ENCODE results near the gene CDH12. TPM values are rescaled to one million over a fixed set of nuclear protein-coding genes. Genes with fewer than 3 reads are reported as not detected.

Gene CDH12
- total and polyA plus RNA-seq, 7 donors, result not detected

DNA sequence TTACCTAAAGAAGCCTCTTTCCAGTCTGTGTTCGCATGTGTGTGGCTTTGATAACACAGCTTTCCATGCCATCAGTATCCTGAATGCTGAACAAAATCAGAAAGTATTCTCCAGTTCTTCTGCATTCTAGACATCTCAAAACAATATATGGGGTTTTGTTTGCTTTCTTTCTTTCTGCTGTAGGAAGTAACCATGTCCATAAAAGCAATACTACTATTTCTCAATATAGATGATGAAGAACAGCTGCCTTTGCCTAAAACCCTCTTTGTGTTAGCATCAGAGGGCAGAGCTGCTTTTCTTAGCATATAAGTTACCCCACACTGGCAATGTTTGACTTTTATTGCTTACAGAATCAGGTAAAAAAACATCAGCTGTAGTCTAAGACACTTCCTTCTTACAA lies 963.6 kb downstream of the CDH12 start:
- Histone ChIP-seq H3K4me3 (no peak overlapping the region), H3K9me3 (no peaks in the 10 kb centered on the region), H3K27me3 (ENCODE audit: insufficient read depth in 3 of 3, low read length in 2 of 3) (no peaks in the 10 kb centered on the region), H3K4me1 (no peaks in the 10 kb centered on the region), H3K27ac (no peak overlapping the region), H3K36me3 (ENCODE audit: insufficient read depth in 1 of 2, low read depth in 1 of 2) (no peaks in the 10 kb centered on the region)
- intact Hi-C loops (cut with DNase I), result no loop called here
- WGBS, 3 donors, result 61 to 76% (median 70%) methylated on average over 1 of the region's 1 CpG
- no peak for ATAC-seq
- TF ChIP-seq, protein P1, sequence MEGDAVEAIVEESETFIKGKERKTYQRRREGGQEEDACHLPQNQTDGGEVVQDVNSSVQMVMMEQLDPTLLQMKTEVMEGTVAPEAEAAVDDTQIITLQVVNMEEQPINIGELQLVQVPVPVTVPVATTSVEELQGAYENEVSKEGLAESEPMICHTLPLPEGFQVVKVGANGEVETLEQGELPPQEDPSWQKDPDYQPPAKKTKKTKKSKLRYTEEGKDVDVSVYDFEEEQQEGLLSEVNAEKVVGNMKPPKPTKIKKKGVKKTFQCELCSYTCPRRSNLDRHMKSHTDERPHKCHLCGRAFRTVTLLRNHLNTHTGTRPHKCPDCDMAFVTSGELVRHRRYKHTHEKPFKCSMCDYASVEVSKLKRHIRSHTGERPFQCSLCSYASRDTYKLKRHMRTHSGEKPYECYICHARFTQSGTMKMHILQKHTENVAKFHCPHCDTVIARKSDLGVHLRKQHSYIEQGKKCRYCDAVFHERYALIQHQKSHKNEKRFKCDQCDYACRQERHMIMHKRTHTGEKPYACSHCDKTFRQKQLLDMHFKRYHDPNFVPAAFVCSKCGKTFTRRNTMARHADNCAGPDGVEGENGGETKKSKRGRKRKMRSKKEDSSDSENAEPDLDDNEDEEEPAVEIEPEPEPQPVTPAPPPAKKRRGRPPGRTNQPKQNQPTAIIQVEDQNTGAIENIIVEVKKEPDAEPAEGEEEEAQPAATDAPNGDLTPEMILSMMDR (IDR thresholded peaks at IDR 0.05), result no peak
- DNase-seq, result no peak

DNA sequence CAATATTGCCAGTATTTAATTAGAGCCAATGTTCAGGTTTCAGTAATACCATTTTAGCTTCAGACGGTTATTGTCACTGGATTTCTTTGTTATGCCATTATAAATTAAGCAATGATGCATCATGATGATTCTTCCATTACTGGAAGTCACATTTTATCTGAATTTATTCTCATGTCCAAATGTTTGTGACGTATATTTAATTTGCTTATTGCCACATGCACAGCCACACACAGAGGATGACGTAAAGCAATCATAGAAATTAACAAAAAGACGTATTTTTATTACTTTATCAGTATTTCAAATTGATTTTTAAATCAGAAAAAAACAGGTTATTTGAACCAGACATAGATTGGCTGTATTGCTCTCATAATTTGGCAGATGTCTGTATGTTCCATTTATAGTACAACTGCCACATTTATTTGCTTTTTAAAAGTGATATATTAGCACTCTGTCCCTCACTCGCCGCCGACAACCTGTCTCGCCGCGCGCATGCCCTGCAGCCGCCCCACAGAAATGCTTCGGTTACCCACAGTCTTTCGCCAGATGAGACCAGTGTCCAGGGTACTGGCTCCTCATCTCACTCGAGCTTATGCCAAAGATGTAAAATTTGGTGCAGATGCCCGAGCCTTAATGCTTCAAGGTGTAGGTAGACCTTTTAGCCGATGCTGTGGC lies 970.9 kb downstream of the CDH12 start:
- DNase-seq (no peak), ATAC-seq (no peak)
- Histone ChIP-seq H3K27ac (no peak overlapping the region), H3K4me3 (no peak overlapping the region), H3K36me3 (ENCODE audit: insufficient read depth in 1 of 2, low read depth in 1 of 2) (no peaks in the 10 kb centered on the region), H3K9me3 (no peaks in the 10 kb centered on the region), H3K4me1 (no peaks in the 10 kb centered on the region), H3K27me3 (ENCODE audit: insufficient read depth in 3 of 3, low read length in 2 of 3) (no peaks in the 10 kb centered on the region)
- TF ChIP-seq, protein P1 (IDR thresholded peaks at IDR 0.05), result no peak
- intact Hi-C loops (cut with DNase I), result no loop called here
- 86 to 90% (median 87%) methylated on average over 15 to 17 of the region's 17 CpGs for WGBS, 3 donors

DNA sequence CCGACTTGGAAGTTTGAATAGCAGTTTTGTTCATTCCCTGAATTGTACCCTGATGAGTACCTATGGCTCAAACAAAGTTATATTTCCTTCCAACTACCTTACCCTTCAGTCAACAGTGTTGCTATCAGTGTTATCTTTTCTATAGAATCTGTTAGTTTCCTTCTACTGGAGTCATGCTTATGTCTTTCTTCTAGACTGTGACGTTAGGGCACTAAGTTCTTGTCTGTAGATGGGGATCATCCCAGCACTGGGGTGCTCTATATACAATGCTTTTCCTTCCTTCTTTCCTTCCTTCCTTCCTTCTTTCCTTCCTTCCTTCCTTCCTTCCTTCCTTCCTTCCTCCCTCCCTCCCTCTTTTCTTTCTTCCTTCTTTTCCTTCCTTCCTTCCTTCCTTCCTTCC lies 973.0 kb downstream of the CDH12 start:
- ATAC-seq (no peak), DNase-seq (no peak)
- TF ChIP-seq, protein P1 (IDR thresholded peaks at IDR 0.05), result no peak
- H3K27me3 ChIP-seq (ENCODE audit: insufficient read depth in 3 of 3, low read length in 2 of 3), result no peaks in the 10 kb centered on the region
- no peak overlapping the region for H3K4me3 ChIP-seq
- no peaks in the 10 kb centered on the region for H3K36me3 ChIP-seq (ENCODE audit: insufficient read depth in 1 of 2, low read depth in 1 of 2)
- no peaks in the 10 kb centered on the region for H3K9me3 ChIP-seq
- 65 to 73% (median 66%) methylated on average over 2 of the region's 2 CpGs for WGBS, 3 donors
- no peak overlapping the region for H3K27ac ChIP-seq
- H3K4me1 ChIP-seq, result no peaks in the 10 kb centered on the region
- intact Hi-C loops (cut with DNase I), result no loop called here

DNA sequence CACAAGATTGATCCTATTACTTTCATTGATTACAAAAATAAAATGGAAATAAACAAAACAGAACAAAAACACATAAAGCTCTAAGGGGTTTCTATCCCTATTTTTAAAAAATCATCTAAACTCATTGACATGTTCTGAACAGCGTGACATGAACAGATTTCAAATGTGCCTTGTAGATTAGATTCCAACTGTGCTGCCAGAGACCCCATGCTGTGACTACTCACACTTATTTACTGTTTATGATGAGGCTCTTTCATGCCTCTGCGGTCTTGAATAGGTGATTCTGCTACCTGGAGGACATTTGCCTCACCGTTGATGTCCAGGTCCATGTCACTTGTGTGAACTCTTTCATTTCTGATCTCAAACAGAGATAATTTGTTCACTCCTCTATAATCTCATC lies 990.2 kb downstream of the CDH12 start:
- Histone ChIP-seq H3K9me3 (no peaks in the 10 kb centered on the region), H3K27ac (no peak overlapping the region), H3K27me3 (ENCODE audit: insufficient read depth in 3 of 3, low read length in 2 of 3) (no peaks in the 10 kb centered on the region), H3K36me3 (ENCODE audit: insufficient read depth in 1 of 2, low read depth in 1 of 2) (no peaks in the 10 kb centered on the region), H3K4me3 (no peak overlapping the region), H3K4me1 (no peaks in the 10 kb centered on the region)
- ATAC-seq (no peak), DNase-seq (no peak)
- 45 to 52% (median 49%) methylated on average over 3 of the region's 3 CpGs for WGBS, 3 donors
- intact Hi-C loops (cut with DNase I), result no loop called here
- TF ChIP-seq, protein P1 (IDR thresholded peaks at IDR 0.05), result no peak

DNA sequence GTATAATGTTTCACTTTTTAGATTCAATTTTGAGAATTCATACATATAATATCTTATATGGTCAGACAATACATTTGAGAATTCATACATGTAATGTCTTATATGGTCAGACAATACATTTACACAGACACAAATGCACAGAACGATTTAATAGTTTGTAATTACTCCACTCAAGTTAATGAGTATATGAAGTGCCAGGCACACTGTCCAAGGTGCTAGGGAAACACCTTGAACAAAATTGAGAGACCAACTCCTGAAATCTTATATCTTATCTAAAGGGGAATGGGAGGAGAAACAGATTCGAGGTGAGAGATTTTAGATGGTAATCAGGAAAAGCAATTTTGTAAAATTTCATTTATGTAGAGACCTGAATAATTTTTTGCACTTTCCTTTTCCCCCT lies 994.7 kb downstream of the CDH12 start:
- 59 to 75% (median 61%) methylated on average over 2 of the region's 2 CpGs for WGBS, 3 donors
- intact Hi-C loops (cut with DNase I), result no loop called here
- DNase-seq (no peak), ATAC-seq (no peak)
- no peaks in the 10 kb centered on the region for H3K9me3 ChIP-seq
- no peaks in the 10 kb centered on the region for H3K36me3 ChIP-seq (ENCODE audit: insufficient read depth in 1 of 2, low read depth in 1 of 2)
- no peak overlapping the region for H3K4me3 ChIP-seq
- H3K27me3 ChIP-seq (ENCODE audit: insufficient read depth in 3 of 3, low read length in 2 of 3), result no peaks in the 10 kb centered on the region
- TF ChIP-seq, protein P1 (IDR thresholded peaks at IDR 0.05), result no peak
- H3K4me1 ChIP-seq, result no peaks in the 10 kb centered on the region
- H3K27ac ChIP-seq, result no peak overlapping the region

All from psoas muscle (tissue), 8 donors.